Measurements from ENCODE around the gene CALCB. TPM values are rescaled to one million over a fixed set of nuclear protein-coding genes. Genes with fewer than 3 reads are reported as not detected.

CALCB gene
- total RNA-seq, 1 donor from 2014 or later = not detected

- Mint-ChIP-seq H3K4me3 (no peak overlapping the region), H3K36me3 (ENCODE audit: low read depth) (peaks cover 4% of the 10 kb centered on the region), H3K4me1 (no peaks in the 10 kb centered on the region), H3K9me3 (peaks cover 9% of the 10 kb centered on the region), H3K27me3 (ENCODE audit: low read depth) (no peaks in the 10 kb centered on the region), H3K27ac (ENCODE audit: unreplicated experiment) (no peak overlapping the region)
- TF ChIP-seq, protein P1, sequence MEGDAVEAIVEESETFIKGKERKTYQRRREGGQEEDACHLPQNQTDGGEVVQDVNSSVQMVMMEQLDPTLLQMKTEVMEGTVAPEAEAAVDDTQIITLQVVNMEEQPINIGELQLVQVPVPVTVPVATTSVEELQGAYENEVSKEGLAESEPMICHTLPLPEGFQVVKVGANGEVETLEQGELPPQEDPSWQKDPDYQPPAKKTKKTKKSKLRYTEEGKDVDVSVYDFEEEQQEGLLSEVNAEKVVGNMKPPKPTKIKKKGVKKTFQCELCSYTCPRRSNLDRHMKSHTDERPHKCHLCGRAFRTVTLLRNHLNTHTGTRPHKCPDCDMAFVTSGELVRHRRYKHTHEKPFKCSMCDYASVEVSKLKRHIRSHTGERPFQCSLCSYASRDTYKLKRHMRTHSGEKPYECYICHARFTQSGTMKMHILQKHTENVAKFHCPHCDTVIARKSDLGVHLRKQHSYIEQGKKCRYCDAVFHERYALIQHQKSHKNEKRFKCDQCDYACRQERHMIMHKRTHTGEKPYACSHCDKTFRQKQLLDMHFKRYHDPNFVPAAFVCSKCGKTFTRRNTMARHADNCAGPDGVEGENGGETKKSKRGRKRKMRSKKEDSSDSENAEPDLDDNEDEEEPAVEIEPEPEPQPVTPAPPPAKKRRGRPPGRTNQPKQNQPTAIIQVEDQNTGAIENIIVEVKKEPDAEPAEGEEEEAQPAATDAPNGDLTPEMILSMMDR (conservative IDR thresholded peaks at IDR 0.05) = no peak
- DNase-seq (ENCODE audit: low read depth, low spot score) = no peak
These were observed 18.2 kb downstream of the CALCB start for GRCh38 chr11:15091625-15092024.

DNA sequence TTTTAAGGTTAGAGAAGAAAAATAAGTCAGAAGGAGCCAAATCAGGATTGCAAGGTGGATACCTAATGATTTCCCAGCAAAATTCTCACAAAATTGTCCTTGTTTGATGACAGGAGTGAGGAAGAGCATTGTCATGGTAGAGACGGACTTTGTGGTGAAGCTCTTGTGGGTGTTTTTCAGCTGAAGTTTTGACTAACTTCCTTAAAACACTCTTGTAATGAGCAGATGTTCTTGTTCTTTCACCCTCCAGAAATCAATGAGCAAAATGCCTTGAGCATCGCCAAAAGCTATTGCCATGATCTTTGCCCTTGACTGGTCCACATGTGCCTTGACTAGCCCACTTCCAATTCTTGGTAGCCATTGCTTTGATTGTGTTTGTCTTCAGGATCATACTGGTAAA, 20.0 kb downstream of the CALCB start:
- peaks cover 4% of the 10 kb centered on the region for H3K36me3 Mint-ChIP-seq (ENCODE audit: low read depth)
- H3K9me3 Mint-ChIP-seq = peaks cover 4% of the 10 kb centered on the region
- no peaks in the 10 kb centered on the region for H3K27me3 Mint-ChIP-seq (ENCODE audit: low read depth)
- DNase-seq (ENCODE audit: low read depth, low spot score) = no peak
- no peak overlapping the region for H3K4me3 Mint-ChIP-seq
- H3K27ac Mint-ChIP-seq (ENCODE audit: unreplicated experiment) = no peak overlapping the region
- H3K4me1 Mint-ChIP-seq = no peaks in the 10 kb centered on the region
- TF ChIP-seq, protein P1 (conservative IDR thresholded peaks at IDR 0.05) = no peak

- TF ChIP-seq, protein P1 (conservative IDR thresholded peaks at IDR 0.05) = no peak
- Mint-ChIP-seq H3K4me1 (no peaks in the 10 kb centered on the region), H3K9me3 (no peaks in the 10 kb centered on the region), H3K36me3 (ENCODE audit: low read depth) (no peaks in the 10 kb centered on the region), H3K27me3 (ENCODE audit: low read depth) (peaks cover 2% of the 10 kb centered on the region), H3K4me3 (no peak overlapping the region), H3K27ac (ENCODE audit: unreplicated experiment) (no peak overlapping the region)
- DNase-seq (ENCODE audit: low read depth, low spot score) = no peak
These were observed 22.4 kb downstream of the CALCB start for GRCh38 chr11:15095736-15096228.

DNA sequence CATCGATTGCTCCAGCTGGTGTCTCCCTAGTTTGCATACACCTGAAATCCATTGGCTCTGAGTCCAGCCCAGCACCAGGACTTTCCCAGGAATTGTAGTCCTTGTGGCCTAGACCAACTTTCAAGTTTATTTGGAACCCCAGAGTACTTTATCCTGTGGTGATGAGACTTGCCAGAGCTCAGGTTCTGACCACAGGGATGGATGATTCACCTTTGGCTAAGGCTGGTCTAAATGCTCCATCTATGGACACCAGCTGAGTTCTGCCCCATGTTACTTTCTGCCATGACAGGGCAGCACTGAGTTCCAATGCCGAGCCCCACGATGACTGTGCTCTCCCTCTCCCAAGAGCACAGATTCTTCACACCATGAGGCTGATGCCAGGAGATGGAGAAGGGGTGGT, 24.0 kb downstream of the CALCB start:
- peaks cover 2% of the 10 kb centered on the region for H3K27me3 Mint-ChIP-seq (ENCODE audit: low read depth)
- no peak for DNase-seq (ENCODE audit: low read depth, low spot score)
- no peaks in the 10 kb centered on the region for H3K9me3 Mint-ChIP-seq
- TF ChIP-seq, protein P1 (conservative IDR thresholded peaks at IDR 0.05) = no peak
- H3K27ac Mint-ChIP-seq (ENCODE audit: unreplicated experiment) = no peak overlapping the region
- no peak overlapping the region for H3K4me3 Mint-ChIP-seq
- H3K4me1 Mint-ChIP-seq = peaks cover 5% of the 10 kb centered on the region
- H3K36me3 Mint-ChIP-seq (ENCODE audit: low read depth) = no peaks in the 10 kb centered on the region

DNA sequence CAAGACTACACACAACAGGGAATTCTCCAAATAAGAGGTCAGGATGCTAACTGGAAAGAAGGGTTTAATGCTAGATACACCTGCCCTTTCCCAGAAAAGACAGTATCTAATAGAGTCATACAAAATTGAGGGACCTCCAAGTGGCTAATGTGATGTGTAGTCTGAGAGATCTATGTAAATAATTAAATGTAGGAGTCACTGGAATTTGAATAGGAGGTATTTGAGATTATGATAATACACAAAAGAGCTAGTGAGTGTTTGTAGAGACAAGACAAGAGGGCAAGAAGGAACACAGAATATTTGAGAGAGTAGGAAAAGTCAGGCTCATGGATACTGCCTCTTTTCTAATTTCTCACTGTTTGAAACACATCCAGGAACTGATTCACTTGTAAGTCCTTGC, 25.9 kb downstream of the CALCB start:
- peaks cover 7% of the 10 kb centered on the region for H3K36me3 Mint-ChIP-seq (ENCODE audit: low read depth)
- peaks cover 5% of the 10 kb centered on the region for H3K4me1 Mint-ChIP-seq
- TF ChIP-seq, protein P1 (conservative IDR thresholded peaks at IDR 0.05) = no peak
- H3K4me3 Mint-ChIP-seq = no peak overlapping the region
- H3K9me3 Mint-ChIP-seq = peaks cover 9% of the 10 kb centered on the region
- DNase-seq (ENCODE audit: low read depth, low spot score) = no peak
- H3K27ac Mint-ChIP-seq (ENCODE audit: unreplicated experiment) = no peak overlapping the region
- peaks cover 2% of the 10 kb centered on the region for H3K27me3 Mint-ChIP-seq (ENCODE audit: low read depth)

Data from neural crest cell (in vitro differentiated cells).